ENCODE results near the gene USHBP1.

USHBP1 gene

DNA sequence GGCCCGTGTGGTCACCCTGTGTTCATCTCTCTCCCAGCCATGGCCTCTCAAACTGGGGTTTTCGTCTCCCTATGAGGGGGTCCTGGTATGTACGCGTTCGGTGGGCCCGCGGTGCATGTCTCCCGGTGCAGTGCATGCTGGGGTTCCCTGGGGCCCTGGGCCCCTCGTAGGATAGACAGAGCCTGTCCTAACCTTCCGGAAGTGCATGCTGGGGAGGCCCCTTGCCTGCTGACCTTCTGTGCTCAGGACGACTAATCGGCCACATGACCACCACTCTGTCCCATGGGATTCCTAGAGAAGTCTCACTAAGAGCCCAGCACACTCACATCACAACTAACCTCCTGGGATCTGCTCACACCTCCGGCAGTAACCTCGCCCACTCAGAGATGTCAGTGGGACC is 54.2 kb downstream of the USHBP1 start:
- no peak for DNase-seq

DNA sequence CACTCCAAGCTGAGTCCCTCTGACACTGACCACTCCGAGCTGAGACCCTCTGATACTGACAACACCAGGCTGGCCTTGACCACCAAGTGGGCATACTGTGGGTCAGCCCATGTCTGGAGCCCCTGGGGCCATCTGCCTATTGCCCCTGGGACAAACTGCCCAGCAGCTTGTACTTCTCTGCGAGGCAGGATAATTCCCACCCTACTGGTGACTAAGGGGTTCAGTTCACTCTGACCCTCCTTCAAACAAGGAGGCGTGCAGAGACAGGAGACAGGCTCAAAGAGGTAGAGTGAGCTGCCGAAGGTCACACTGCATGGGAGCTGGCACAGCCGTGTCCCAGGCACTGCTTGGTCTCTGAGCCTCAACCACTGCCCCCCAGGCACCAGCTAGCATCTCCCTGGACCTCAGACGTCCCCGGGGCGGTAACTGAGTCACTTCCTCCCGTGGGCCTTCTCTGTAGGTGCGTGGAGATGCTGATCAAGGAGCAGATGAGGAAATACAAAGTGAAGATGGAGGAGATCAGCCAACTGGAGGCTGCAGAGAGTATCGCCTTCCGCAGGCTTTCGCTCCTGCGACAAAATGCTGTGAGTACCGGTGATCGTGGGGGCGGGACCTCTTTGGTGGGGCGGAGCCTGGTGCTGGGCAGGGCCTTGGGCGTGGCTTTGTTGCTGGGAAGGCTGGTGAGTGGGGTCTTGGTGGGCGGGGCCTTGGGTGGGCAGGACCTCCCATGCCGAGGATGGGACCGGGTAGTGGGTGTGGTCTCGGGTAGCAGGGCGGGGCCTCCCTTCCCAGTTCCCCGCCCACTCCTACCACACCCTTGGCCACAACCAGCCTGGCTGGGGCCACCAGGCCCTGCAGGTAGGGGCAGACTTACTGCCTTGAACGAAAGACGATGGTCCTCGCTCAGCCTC is 55.2 kb downstream of the USHBP1 start:
- no peak for DNase-seq

DNA sequence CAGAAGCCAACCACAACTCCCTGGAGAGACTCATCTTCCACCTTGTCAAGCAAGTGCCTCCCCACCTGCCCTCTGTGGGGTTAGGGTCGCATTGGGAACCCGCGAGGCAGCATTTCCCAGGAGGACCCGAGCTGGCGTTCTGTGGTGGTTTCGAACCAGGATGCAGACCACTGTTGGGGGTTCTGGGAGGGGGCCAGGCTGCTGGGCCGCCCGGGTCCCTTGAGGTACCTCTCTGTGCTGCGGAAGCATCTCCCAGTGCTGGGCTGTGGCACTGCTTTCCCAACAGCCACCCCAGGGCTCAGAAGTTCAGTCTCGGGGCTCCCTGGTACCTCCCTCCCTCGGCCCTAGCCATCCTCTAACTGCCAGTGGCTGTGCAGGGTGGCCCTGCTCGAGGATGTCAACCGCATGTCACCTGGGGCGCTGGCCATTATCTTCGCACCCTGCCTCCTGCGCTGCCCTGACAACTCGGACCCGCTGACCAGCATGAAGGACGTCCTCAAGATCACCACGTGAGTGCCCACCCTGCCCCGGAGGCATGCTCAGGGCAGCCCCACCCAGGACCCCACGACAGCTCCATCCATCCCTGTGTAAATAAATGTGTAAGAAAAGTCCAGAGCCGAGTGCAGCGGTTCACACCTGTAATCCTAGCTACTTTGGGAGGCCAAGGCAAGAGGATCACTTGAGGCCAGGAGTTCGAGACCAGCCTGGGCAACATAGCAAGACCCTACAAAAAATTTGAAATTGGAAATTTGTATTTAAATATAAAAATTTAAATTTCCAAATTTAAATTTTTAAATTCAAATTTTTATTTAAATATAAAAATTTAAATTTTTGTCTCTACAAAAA is 57.6 kb downstream of the USHBP1 start:
- DNase-seq = no peak

DNA sequence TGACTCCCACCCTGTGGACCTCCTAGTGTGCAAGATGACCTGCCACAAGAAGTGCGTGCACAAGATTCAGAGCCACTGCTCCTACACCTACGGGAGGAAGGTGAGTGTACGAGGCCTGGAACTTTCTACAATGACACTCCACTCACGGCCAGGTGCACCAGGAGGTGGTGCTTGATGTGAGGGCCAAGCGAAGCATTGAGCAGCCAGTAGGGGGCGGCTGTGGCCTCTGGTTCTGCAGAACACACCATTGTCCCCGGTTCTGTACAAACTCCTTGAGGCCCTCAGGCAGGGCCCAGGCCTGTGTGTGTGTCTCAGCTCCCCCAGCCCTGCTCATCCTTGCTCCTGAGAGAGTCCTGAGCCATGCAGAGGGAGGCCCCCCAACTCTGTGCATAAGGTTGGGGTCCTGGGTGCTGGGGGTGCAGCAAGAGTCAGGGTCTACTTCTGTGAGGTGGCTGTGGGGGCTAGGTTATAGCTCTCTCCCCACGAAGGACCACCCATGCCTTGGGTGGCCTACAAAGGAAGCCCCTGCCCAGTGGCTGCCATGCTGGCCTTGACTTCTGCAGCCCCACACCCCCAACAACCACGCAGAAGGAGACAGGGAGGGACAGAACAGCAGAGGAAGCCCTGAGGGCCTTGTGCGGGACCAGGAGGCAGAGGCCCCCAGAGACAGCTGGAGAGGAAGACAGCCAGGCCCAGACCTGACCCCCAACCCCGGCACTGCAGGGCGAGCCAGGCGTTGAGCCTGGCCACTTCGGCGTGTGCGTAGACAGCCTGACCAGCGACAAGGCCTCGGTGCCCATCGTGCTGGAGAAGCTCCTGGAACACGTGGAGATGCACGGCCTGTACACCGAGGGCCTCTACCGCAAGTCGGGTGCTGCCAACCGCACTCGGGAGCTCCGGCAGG is 59.1 kb downstream of the USHBP1 start:
- no peak for DNase-seq

DNA sequence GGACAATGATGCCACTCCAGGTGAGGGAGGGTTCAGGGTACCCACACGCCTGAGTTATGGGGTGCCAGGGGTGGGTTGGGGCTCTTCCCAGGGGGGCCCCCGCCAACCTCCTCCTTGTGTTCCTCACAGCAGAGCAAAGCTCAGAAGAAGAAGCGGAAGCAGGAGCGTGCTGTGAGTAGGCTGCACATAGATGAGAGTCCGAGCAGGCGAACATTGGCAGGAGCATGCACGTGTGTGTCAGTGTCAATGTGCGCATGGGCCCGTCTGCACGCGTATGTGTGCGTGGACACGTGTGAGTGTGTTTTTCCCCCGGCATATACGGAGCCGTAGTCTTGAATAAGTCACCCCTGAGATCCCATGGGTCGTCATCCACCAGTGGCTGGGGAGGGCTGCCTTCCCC is 61.8 kb downstream of the USHBP1 start:
- DNase-seq = no peak

DNA sequence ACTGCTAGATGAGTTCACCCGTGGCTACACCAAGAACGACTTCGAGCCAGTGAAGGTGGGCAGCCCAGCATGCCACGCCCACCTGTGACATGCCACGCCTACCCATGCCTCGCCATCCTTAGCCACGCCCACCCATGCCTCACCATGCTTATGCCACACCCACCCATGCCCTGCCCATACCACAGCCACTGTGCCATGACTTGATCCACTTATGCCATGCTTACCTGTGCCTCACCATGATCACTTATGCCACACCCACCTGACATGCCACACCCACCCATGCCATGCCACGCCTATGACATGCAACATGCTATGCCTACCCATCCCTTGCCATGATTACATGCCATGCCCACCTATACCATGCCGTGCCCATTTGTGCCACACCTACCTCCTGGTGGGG is 62.3 kb downstream of the USHBP1 start:
- DNase-seq = no peak

DNA sequence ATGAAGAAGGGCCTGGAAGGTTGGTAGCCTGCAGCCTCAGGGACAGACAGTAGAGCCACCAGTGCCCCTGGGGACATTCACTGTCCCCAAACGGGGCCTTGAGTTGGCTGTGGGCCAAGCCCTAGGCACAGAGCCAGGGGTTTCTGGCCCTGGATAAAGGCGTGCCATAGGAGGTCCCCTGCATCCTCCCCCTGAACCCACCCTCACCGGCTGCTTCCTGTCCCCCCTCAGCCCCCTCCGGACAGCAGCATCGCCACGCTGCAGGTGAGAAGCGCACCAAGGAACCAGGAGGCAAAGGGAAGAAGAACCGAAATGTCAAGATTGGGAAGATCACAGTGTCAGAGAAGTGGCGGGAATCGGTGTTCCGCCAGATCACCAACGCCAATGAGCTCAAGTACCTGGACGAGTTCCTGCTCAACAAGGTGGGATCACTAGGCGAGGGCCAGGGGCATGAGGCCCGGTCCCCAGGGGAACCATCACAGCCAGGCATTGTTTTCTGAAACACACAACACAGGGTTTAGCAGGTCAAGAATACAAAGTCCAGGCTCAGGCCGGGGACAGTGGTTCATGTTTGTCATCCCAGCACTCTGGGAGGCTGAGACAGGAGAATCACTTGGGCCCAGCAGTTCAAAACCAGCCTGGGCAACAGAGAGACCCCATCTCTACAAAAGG is 64.0 kb downstream of the USHBP1 start:
- DNase-seq = no peak
